KMS-11 (cell line): Measurements from ENCODE around the gene INHBB.

Experiments used
- H2AFZ ChIP-seq: fragments of 200-600 bp; sonication (generic); 2 replicates; pipeline ENCODE4 v1.6.1; 2016; ENCODE audit warnings: antibody characterized with exemption, mixed run types, low read depth
- H3K27ac ChIP-seq: fragments of 200-600 bp; sonication (generic); 2 replicates; pipeline ENCODE4 v1.6.1; 2016; ENCODE audit warnings: mild to moderate bottlenecking, mixed run types
- H3K27me3 ChIP-seq: fragments of 200-600 bp; sonication (generic); 2 replicates; pipeline ENCODE4 v1.6.1; 2017; ENCODE audit warnings: mild to moderate bottlenecking, low read depth, mixed run types, moderate library complexity; ENCODE audit not compliant: insufficient read depth
- H3K36me3 ChIP-seq: fragments of 200-600 bp; sonication (generic); 2 replicates; pipeline ENCODE4 v1.6.1; 2017; ENCODE audit warnings: mild to moderate bottlenecking, mixed run types; ENCODE audit not compliant: insufficient read depth
- H3K4me1 ChIP-seq: fragments of 200-600 bp; sonication (generic); 2 replicates; pipeline ENCODE4 v1.6.1; 2016; ENCODE audit warnings: mild to moderate bottlenecking, low read depth, mixed run types; ENCODE audit not compliant: poor library complexity, severe bottlenecking
- H3K4me2 ChIP-seq: fragments of 200-600 bp; sonication (generic); 2 replicates; pipeline ENCODE4 v1.7.0; 2016; ENCODE audit warnings: mild to moderate bottlenecking, mixed run types
- H3K4me3 ChIP-seq: fragments of 200-600 bp; sonication (generic); IDR thresholded peaks from 2 replicates; pipeline ENCODE4 v1.6.1; 2017; ENCODE audit warnings: low read depth, low read length, mixed read lengths; ENCODE audit not compliant: insufficient read depth
- H3K79me2 ChIP-seq: fragments of 200-600 bp; sonication (generic); 2 replicates; pipeline ENCODE4 v1.6.1; 2016; ENCODE audit warnings: low read depth, mixed run types; ENCODE audit not compliant: insufficient read depth
- H3K9ac ChIP-seq: fragments of 200-600 bp; sonication (generic); 2 replicates; pipeline ENCODE4 v1.6.1; 2016; ENCODE audit warnings: mild to moderate bottlenecking, mixed run types
- H4K20me1 ChIP-seq: fragments of 200-600 bp; sonication (generic); 2 replicates; pipeline ENCODE4 v1.6.1; 2016; ENCODE audit warnings: mild to moderate bottlenecking, mixed run types; ENCODE audit not compliant: insufficient read depth
- CTCF ChIP-seq: fragments of 200-600 bp; sonication (generic); conservative IDR thresholded peaks from 2 replicates; pipeline ENCODE4 v1.6.1; 2017; ENCODE audit warnings: low read depth, mild to moderate bottlenecking, antibody characterized with exemption, low read length, moderate library complexity, mixed read lengths

Gene INHBB

GRCh38 chr2:120345608-120346007 is 328 bp upstream of the INHBB start:
- no peak for TF ChIP-seq CTCF
- no peak overlapping the region for H3K4me2 ChIP-seq
- no peak overlapping the region for H3K9ac ChIP-seq
- no peak overlapping the region for H3K4me3 ChIP-seq
- peaks cover 7% of the 10 kb centered on the region; the same call in 1 of the 2 replicates for H3K27me3 ChIP-seq
- H2AFZ ChIP-seq, result no peak overlapping the region
- no peaks in the 10 kb centered on the region for H3K4me1 ChIP-seq
- no peaks in the 10 kb centered on the region for H4K20me1 ChIP-seq
- H3K36me3 ChIP-seq, result no peaks in the 10 kb centered on the region
- no peak overlapping the region for H3K27ac ChIP-seq
- H3K79me2 ChIP-seq, result no peaks in the 10 kb centered on the region

GRCh38 chr2:120346667-120347358 is 877 bp downstream of the INHBB start:
- no peak overlapping the region for H3K4me3 ChIP-seq
- H3K9ac ChIP-seq, result no peak overlapping the region
- no peaks in the 10 kb centered on the region for H3K36me3 ChIP-seq
- no peak for TF ChIP-seq CTCF
- no peaks in the 10 kb centered on the region for H3K79me2 ChIP-seq
- H2AFZ ChIP-seq, result no peak overlapping the region
- peaks cover 7% of the 10 kb centered on the region; the same call in 1 of the 2 replicates for H3K27me3 ChIP-seq
- H4K20me1 ChIP-seq, result no peaks in the 10 kb centered on the region
- no peak overlapping the region for H3K4me2 ChIP-seq
- H3K4me1 ChIP-seq, result no peaks in the 10 kb centered on the region
- H3K27ac ChIP-seq, result no peak overlapping the region

- no peaks in the 10 kb centered on the region for H3K4me1 ChIP-seq
- H3K4me2 ChIP-seq, result no peak overlapping the region
Observed at GRCh38 chr2:120347396-120348060, 1.6 kb downstream of the INHBB start.

GRCh38 chr2:120348134-120348736 is 2.3 kb downstream of the INHBB start:
- no peak overlapping the region for H3K27ac ChIP-seq
- H3K27me3 ChIP-seq, result peaks cover 3% of the 10 kb centered on the region; the same call in 1 of the 2 replicates
- H3K9ac ChIP-seq, result no peak overlapping the region
- no peak for TF ChIP-seq CTCF
- no peak overlapping the region for H3K4me3 ChIP-seq
- no peak overlapping the region for H2AFZ ChIP-seq
- no peaks in the 10 kb centered on the region for H3K79me2 ChIP-seq
- H3K36me3 ChIP-seq, result no peaks in the 10 kb centered on the region
- no peaks in the 10 kb centered on the region for H3K4me1 ChIP-seq
- H3K4me2 ChIP-seq, result no peak overlapping the region
- H4K20me1 ChIP-seq, result no peaks in the 10 kb centered on the region

More at GRCh38 chr2:120347396-120348060, 1.6 kb downstream of the INHBB start:
- H2AFZ ChIP-seq, result no peak overlapping the region
- no peak overlapping the region for H3K4me3 ChIP-seq
- TF ChIP-seq CTCF, result no peak
- no peak overlapping the region for H3K27ac ChIP-seq
- peaks cover 7% of the 10 kb centered on the region; the same call in 1 of the 2 replicates for H3K27me3 ChIP-seq
- no peaks in the 10 kb centered on the region for H3K79me2 ChIP-seq
- no peaks in the 10 kb centered on the region for H3K36me3 ChIP-seq
- no peak overlapping the region for H3K9ac ChIP-seq
- no peaks in the 10 kb centered on the region for H4K20me1 ChIP-seq
